H1 (cell line): Measurements from ENCODE around the gene ILF2. TPM values are rescaled to one million over a fixed set of nuclear protein-coding genes. Genes with fewer than 3 reads are reported as not detected.

Experiments used
- CTCF ChIA-PET: fragments of 300-600 bp; sonication (Branson Sonifier 250); formaldehyde crosslinking; loops from one replicate; lab custom pipeline; 2021; ENCODE audit not compliant: partially characterized antibody; lab: Charles Lee
- POLR2A ChIA-PET: fragments of 300-600 bp; sonication (Branson Sonifier 250); formaldehyde crosslinking; loops from one replicate; lab custom pipeline; 2021; ENCODE audit warnings: inconsistent platforms; ENCODE audit not compliant: partially characterized antibody; lab: Charles Lee
- DNase-seq, 2 experiments: peaks; one replicate each; pipeline versions ENCODE4 v3.0.0 to v3.0.0-alpha.2; 2010 to 2022; ENCODE audit warnings: low spot score in 2 of 2, low read depth in 1 of 2, mixed read lengths in 1 of 2
- FAIRE-seq: peaks from 2 replicates; lab custom pipeline; 2011; peaks lifted over from hg19 to GRCh38; lab: Jason Lieb, UNC
- H2AFZ ChIP-seq: 2 replicates; pipeline ENCODE4 v1.8.1; 2012; ENCODE audit warnings: low read length, inconsistent platforms
- H2AK5ac ChIP-seq: 2 replicates; pipeline ENCODE4 v1.6.1; 2013; ENCODE audit warnings: low read depth, low read length
- H2BK120ac ChIP-seq: replicated peaks from 2 replicates; pipeline ENCODE3; 2013; ENCODE audit warnings: low read depth, low read length, inconsistent platforms
- H2BK12ac ChIP-seq: 2 replicates; pipeline ENCODE4 v1.6.1; 2013; ENCODE audit warnings: low read depth, low read length
- H2BK15ac ChIP-seq: 2 replicates; pipeline ENCODE4 v1.6.1; 2013; ENCODE audit warnings: low read length
- H2BK20ac ChIP-seq: 2 replicates; pipeline ENCODE4 v1.6.1; 2013; ENCODE audit warnings: low read length
- H2BK5ac ChIP-seq: 2 replicates; pipeline ENCODE4 v1.6.1; 2013; ENCODE audit warnings: low read depth, low read length
- H3K14ac ChIP-seq: 2 replicates; pipeline ENCODE4 v1.6.1; 2013; ENCODE audit warnings: inconsistent platforms; ENCODE audit not compliant: insufficient read length
- H3K18ac ChIP-seq: 2 replicates; pipeline ENCODE4 v1.6.1; 2013; ENCODE audit warnings: low read length; ENCODE audit errors: extremely low read depth
- H3K23ac ChIP-seq: 2 replicates; pipeline ENCODE4 v1.6.1; 2013; ENCODE audit warnings: inconsistent platforms; ENCODE audit not compliant: insufficient read length
- H3K23me2 ChIP-seq: 2 replicates; pipeline ENCODE4 v1.6.1; 2013; ENCODE audit warnings: low read depth, low read length
- H3K27ac ChIP-seq: 2 replicates; pipeline ENCODE4 v1.6.1; 2011; ENCODE audit warnings: low read depth, low read length, inconsistent platforms
- H3K27me3 ChIP-seq, 4 experiments: replicated peaks in 1 of 4; 1 replicate in 1 of 4; 2 replicates in 3 of 4; pipeline versions ENCODE4 v1.6.1 to v1.8.1; 2011 to 2013; ENCODE audit warnings: low read length in 3 of 4, mild to moderate bottlenecking in 3 of 4, inconsistent platforms in 2 of 4, mixed read lengths in 2 of 4, moderate library complexity in 1 of 4; ENCODE audit not compliant: control insufficient read depth in 3 of 4, insufficient read depth in 3 of 4; ENCODE audit errors: extremely low read depth in 1 of 4
- H3K36me3 ChIP-seq, 4 experiments: 2 replicates each; pipeline versions ENCODE4 v1.6.1 to v1.8.1; 2011 to 2013; ENCODE audit warnings: mild to moderate bottlenecking in 4 of 4, low read length in 3 of 4, moderate library complexity in 2 of 4, control low read depth in 1 of 4, inconsistent platforms in 1 of 4; ENCODE audit not compliant: insufficient read depth in 4 of 4, control insufficient read depth in 2 of 4
- H3K4ac ChIP-seq: replicated peaks from 2 replicates; pipeline ENCODE3; 2013; ENCODE audit warnings: low read length, low read depth, mixed read lengths, inconsistent platforms; ENCODE audit not compliant: insufficient read length
- H3K4me1 ChIP-seq, 4 experiments: replicated peaks in 1 of 4; 1 replicate in 1 of 4; 2 replicates in 3 of 4; pipeline versions ENCODE4 v1.6.1 to v1.8.1; 2011 to 2013; ENCODE audit warnings: low read length in 3 of 4, inconsistent platforms in 2 of 4, mixed read lengths in 1 of 4; ENCODE audit not compliant: insufficient read depth in 4 of 4, control insufficient read depth in 3 of 4
- H3K4me2 ChIP-seq, 2 experiments: 2 replicates each; pipeline versions ENCODE4 v1.6.1 to v1.8.1; 2011 to 2013; ENCODE audit warnings: low read depth in 2 of 2, low read length in 2 of 2, control low read depth in 1 of 2, inconsistent platforms in 1 of 2, mild to moderate bottlenecking in 1 of 2; ENCODE audit not compliant: insufficient read depth in 1 of 2
- H3K4me3 ChIP-seq, 4 experiments: fragments of 200-600, 300-600 bp in 1 of 4; sonication (generic), shearing (Covaris generic), sonication (Bioruptor Twin) in 1 of 4; 2 replicates each; pipeline versions ENCODE4 v1.5.1 to v1.8.1; 2011 to 2016; ENCODE audit warnings: low read length in 4 of 4, low read depth in 3 of 4, control low read depth in 2 of 4, inconsistent platforms in 2 of 4, mild to moderate bottlenecking in 2 of 4, mixed read lengths in 1 of 4, moderate library complexity in 1 of 4; ENCODE audit not compliant: insufficient read depth in 2 of 4; ENCODE audit errors: extremely low read depth in 1 of 4
- H3K56ac ChIP-seq: replicated peaks from 2 replicates; pipeline ENCODE3; 2013; ENCODE audit warnings: low read depth, mild to moderate bottlenecking, mixed read lengths, low read length, inconsistent platforms; ENCODE audit not compliant: insufficient read length
- H3K79me1 ChIP-seq: 2 replicates; pipeline ENCODE4 v1.6.1; 2013; ENCODE audit warnings: low read depth, low read length, control low read depth
- H3K79me2 ChIP-seq, 2 experiments: 2 replicates each; pipeline versions ENCODE4 v1.6.1 to v1.8.1; 2012 to 2013; ENCODE audit warnings: low read length in 2 of 2, mild to moderate bottlenecking in 2 of 2, inconsistent platforms in 1 of 2; ENCODE audit not compliant: insufficient read depth in 2 of 2, control insufficient read depth in 1 of 2
- H3K9ac ChIP-seq, 4 experiments: replicated peaks in 1 of 4; 1 replicate in 1 of 4; 2 replicates in 3 of 4; pipeline versions ENCODE4 v1.6.1 to v1.8.1; 2011 to 2013; ENCODE audit warnings: low read depth in 3 of 4, low read length in 3 of 4, control low read depth in 2 of 4, mild to moderate bottlenecking in 2 of 4, moderate library complexity in 2 of 4, inconsistent platforms in 1 of 4; ENCODE audit errors: extremely low read depth in 1 of 4
- H3K9me3 ChIP-seq, 2 experiments: 2 replicates each; pipeline versions ENCODE4 v1.6.1 to v1.8.1; 2012 to 2013; ENCODE audit warnings: mild to moderate bottlenecking in 2 of 2, moderate library complexity in 2 of 2, control low read depth in 1 of 2, inconsistent platforms in 1 of 2, low read depth in 1 of 2, low read length in 1 of 2, mixed read lengths in 1 of 2; ENCODE audit not compliant: insufficient read depth in 2 of 2
- H4K20me1 ChIP-seq, 2 experiments: replicated peaks in 1 of 2; 2 replicates each; pipeline versions ENCODE3 to v1.8.1; 2011 to 2013; ENCODE audit warnings: inconsistent platforms in 2 of 2, low read length in 2 of 2, mild to moderate bottlenecking in 1 of 2; ENCODE audit not compliant: insufficient read depth in 2 of 2, control insufficient read depth in 1 of 2
- H4K5ac ChIP-seq: 2 replicates; pipeline ENCODE4 v1.6.1; 2013; ENCODE audit warnings: low read length, low read depth, mixed read lengths, inconsistent platforms; ENCODE audit not compliant: insufficient read length
- H4K8ac ChIP-seq: 2 replicates; pipeline ENCODE4 v1.8.0; 2013; ENCODE audit warnings: mild to moderate bottlenecking, moderate library complexity, low read length, inconsistent platforms; ENCODE audit not compliant: insufficient read depth; ENCODE audit errors: extremely low read depth
- H4K91ac ChIP-seq: replicated peaks from 2 replicates; pipeline ENCODE3; 2013; ENCODE audit warnings: low read length, mixed read lengths, inconsistent platforms; ENCODE audit not compliant: insufficient read length
- ATF2 ChIP-seq: IDR thresholded peaks from 2 replicates; pipeline ENCODE4 v1.6.1; 2012; ENCODE audit warnings: low read length, inconsistent platforms
- GTF2F1 ChIP-seq: IDR thresholded peaks from 2 replicates; pipeline ENCODE4 v1.6.1; 2012; ENCODE audit warnings: low read depth, low read length, improper control_type of control experiment, borderline replicate concordance
- KDM1A ChIP-seq: fragments of 200-600, 300-600 bp; sonication (generic); IDR thresholded peaks from 2 replicates; pipeline ENCODE4 v1.7.1; 2016; ENCODE audit warnings: mild to moderate bottlenecking, low read length, borderline replicate concordance
- KDM5A ChIP-seq: fragments of 200-600 bp; IDR thresholded peaks from 2 replicates; pipeline ENCODE4 v1.7.1; 2012; ENCODE audit warnings: mild to moderate bottlenecking, low read length, inconsistent platforms, mixed read lengths
- RFX5 ChIP-seq: IDR thresholded peaks from 2 replicates; pipeline ENCODE4 v1.6.1; 2011; ENCODE audit warnings: low read depth, low read length, improper control_type of control experiment, borderline replicate concordance
- SAP30 ChIP-seq: fragments of 300-600 bp; sonication (generic); IDR thresholded peaks from 2 replicates; pipeline ENCODE4 v1.7.1; 2012; ENCODE audit warnings: low read length, moderate library complexity, mild to moderate bottlenecking, inconsistent platforms; ENCODE audit not compliant: insufficient read depth, insufficient replicate concordance
- SIRT6 ChIP-seq: IDR thresholded peaks from one replicate; pipeline ENCODE4 v1.7.1; 2012; ENCODE audit warnings: low read length, inconsistent platforms
- SIX5 ChIP-seq: IDR thresholded peaks from 2 replicates; pipeline ENCODE4 v1.6.1; 2011; ENCODE audit warnings: mild to moderate bottlenecking, low read depth, low read length
- TAF7 ChIP-seq: optimal IDR thresholded peaks from 2 replicates; pipeline ENCODE3; 2011; ENCODE audit warnings: low read depth, mild to moderate bottlenecking, inconsistent platforms, low read length, moderate library complexity, borderline replicate concordance
- TCF12 ChIP-seq: IDR thresholded peaks from 2 replicates; pipeline ENCODE4 v1.6.1; 2011; ENCODE audit warnings: low read depth, mild to moderate bottlenecking, low read length
- WGBS, 2 experiments: shearing (Covaris generic) in 1 of 2; methylation state at CpG; one replicate each; pipeline versions ENCODE4 v1.1.6 to v1.1.7; 2013 to 2015; ENCODE audit warnings: low lambda C conversion rate in 2 of 2, mixed read lengths in 2 of 2, inconsistent platforms in 1 of 2, low coverage in 1 of 2, missing lambda C conversion rate in 1 of 2; ENCODE audit not compliant: insufficient replicate concordance in 2 of 2, insufficient coverage in 1 of 2, insufficient read length in 1 of 2; ENCODE audit errors: extremely low coverage in 1 of 2, missing lambda C conversion rate in 1 of 2; 5-methylcytosine and 5-hydroxymethylcytosine counted together
- polyA plus RNA-seq, 7 experiments: library from polyadenylated mRNA; depleted of rRNA in 3 of 7; stranded (reverse) in 5 of 7; unstranded in 2 of 7; fragments of >200 nt in 5 of 7; fragments of 200-250 nt in 2 of 7; gene quantifications; 1 replicate in 5 of 7; 2 replicates in 1 of 7; 4 replicates in 1 of 7; pipeline versions ENCODE4 v1.2.1 to v1.2.3, GENCODE V29; 2011 to 2013; ENCODE audit warnings: missing spikeins in 2 of 7, mixed read lengths in 2 of 7
- total RNA-seq: library from RNA; stranded (reverse); fragmentation: NEBNext Ultra II Directional; extraction: Animal tissue kit (Norgen Biotek cat#: 25700); gene quantifications from 2 replicates; pipeline ENCODE4 v1.2.1, GENCODE V29; 2021
- TF ChIP-seq, protein P1 (sequence below): IDR thresholded peaks from 2 replicates; pipeline ENCODE4 v1.6.1; 2012; ENCODE audit warnings: inconsistent platforms

The ILF2 gene
- total and polyA plus RNA-seq, 2 of the 8 experiments (the other 6 are each of a cell fraction or from before 2014, with no cell fraction given) = 389 to 474 TPM

GRCh38 chr1:153669606-153670005 lies 1.2 kb downstream of the ILF2 start:
- Histone ChIP-seq H3K56ac (no peak overlapping the region), H3K36me3 (peaks cover 43 to 51% (median 50%) of the 10 kb centered on the region in 4 experiments), H3K4me2 (peak overlapping the region; percentile 80 to 84), H3K9ac (peak overlapping the region in 3 of 4 experiments; percentile 97 to 100 (median 99); a peak in 5 of 7 replicates), H4K5ac (no peak overlapping the region), H3K9me3 (no peaks in the 10 kb centered on the region), H3K27me3 (no peaks in the 10 kb centered on the region), H2BK5ac (no peak overlapping the region), H3K23me2 (peaks cover 8% of the 10 kb centered on the region), H2BK15ac (no peak overlapping the region), H3K27ac (no peak overlapping the region), H3K79me1 (no peaks in the 10 kb centered on the region; the same call in 1 of the 2 replicates), H4K20me1 (peaks cover 0 to 3% of the 10 kb centered on the region in 2 experiments), H3K4me3 (peak overlapping the region; percentile 89 to 100 (median 99); a peak in 7 of 8 replicates), H2BK20ac (no peak overlapping the region), H4K8ac (no peak overlapping the region), H4K91ac (no peak overlapping the region), H2BK120ac (no peak overlapping the region), H3K18ac (no peak overlapping the region), H3K4me1 (peaks cover 0 to 4% (median 2%) of the 10 kb centered on the region in 4 experiments; a peak in 2 of 7 replicates), H3K4ac (no peak overlapping the region), H2BK12ac (no peak overlapping the region), H2AK5ac (no peak overlapping the region), H2AFZ (no peak overlapping the region), H3K14ac (no peak overlapping the region), H3K23ac (no peak overlapping the region), H3K79me2 (peaks cover 11 to 32% of the 10 kb centered on the region in 2 experiments)
- WGBS, 2 experiments = 87% methylated on average over 6 of the region's 6 CpGs; no CpG with 5 or more reads in 1 of the 2 experiments
- ChIA-PET CTCF (interaction anchor here (0.9 kb wide), 1 partner anchor 79 kb away, joined by 3 read pairs; no protein-coding TSS in a partner anchor), POLR2A (interaction anchor here (0.7 to 19.8 kb wide), 5 partner anchors 9 to 127 kb away, joined by 3 to 343 read pairs (median 3); partner anchors contain the start of gene SNAPIN)
- DNase-seq (no peak), FAIRE-seq (no peak)
- TF ChIP-seq, protein P1, sequence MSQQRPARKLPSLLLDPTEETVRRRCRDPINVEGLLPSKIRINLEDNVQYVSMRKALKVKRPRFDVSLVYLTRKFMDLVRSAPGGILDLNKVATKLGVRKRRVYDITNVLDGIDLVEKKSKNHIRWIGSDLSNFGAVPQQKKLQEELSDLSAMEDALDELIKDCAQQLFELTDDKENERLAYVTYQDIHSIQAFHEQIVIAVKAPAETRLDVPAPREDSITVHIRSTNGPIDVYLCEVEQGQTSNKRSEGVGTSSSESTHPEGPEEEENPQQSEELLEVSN = no peak
- TF ChIP-seq TAF7 = no peak
- no peak for TF ChIP-seq SIRT6
- TF ChIP-seq ATF2 = no peak
- TF ChIP-seq SIX5 = no peak
- TF ChIP-seq GTF2F1 = no peak
- TF ChIP-seq TCF12 = no peak
- TF ChIP-seq KDM1A = no peak
- no peak for TF ChIP-seq RFX5
- no peak for TF ChIP-seq KDM5A
- TF ChIP-seq SAP30 = no peak
